MCF 10A (cell line): ENCODE results near the gene ASPSCR1. TPM values are rescaled to one million over a fixed set of nuclear protein-coding genes. Genes with fewer than 3 reads are reported as not detected.

Experiments
- BruUV-seq: library from RNA; stranded (reverse); fragments of 400-500 nt; replicated peaks from 2 replicates; lab custom pipeline; 2021; lab: Mats Ljungman, UMichigan
- CTCF ChIA-PET: fragments of 300-600 bp; sonication (Branson Sonifier 250); formaldehyde crosslinking; extraction: SDS; loops from one replicate; lab custom pipeline; 2021; ENCODE audit warnings: antibody characterized with exemption, inconsistent platforms; lab: Yijun Ruan, JAX
- POLR2A ChIA-PET: fragments of 300-600, 350-650 bp; sonication (Branson Sonifier 250); formaldehyde crosslinking; extraction: SDS; loops from one replicate; lab custom pipeline; 2020; ENCODE audit warnings: antibody characterized with exemption, inconsistent platforms; lab: Yijun Ruan, JAX
- DNase-seq: peaks from one replicate; pipeline ENCODE4 v3.0.0-alpha.2; 2018; ENCODE audit not compliant: unreplicated experiment
- H3K27ac Mint-ChIP-seq: one replicate; pipeline ENCODE4 v1.8.0; 2022; ENCODE audit warnings: mild to moderate bottlenecking, low read depth, mixed read lengths; ENCODE audit not compliant: unreplicated experiment
- H3K27me3 Mint-ChIP-seq: one replicate; pipeline ENCODE4 v1.8.0; 2022; ENCODE audit warnings: mixed read lengths; ENCODE audit not compliant: insufficient read depth, unreplicated experiment
- H3K36me3 Mint-ChIP-seq: one replicate; pipeline ENCODE4 v1.8.0; 2022; ENCODE audit warnings: mild to moderate bottlenecking, moderate library complexity, mixed read lengths; ENCODE audit not compliant: insufficient read depth, unreplicated experiment
- H3K4me1 Mint-ChIP-seq: one replicate; pipeline ENCODE4 v1.8.0; 2022; ENCODE audit warnings: mixed read lengths; ENCODE audit not compliant: insufficient read depth, unreplicated experiment
- H3K4me3 Mint-ChIP-seq: one replicate; pipeline ENCODE4 v1.8.0; 2022; ENCODE audit warnings: mild to moderate bottlenecking, moderate library complexity, mixed read lengths; ENCODE audit not compliant: unreplicated experiment
- H3K9me3 Mint-ChIP-seq: one replicate; pipeline ENCODE4 v1.8.0; 2022; ENCODE audit warnings: mixed read lengths; ENCODE audit not compliant: unreplicated experiment
- CTCF ChIP-seq: fragments of 200-600 bp; IDR thresholded peaks from one replicate; pipeline ENCODE4 v1.8.0; 2022; ENCODE audit warnings: antibody characterized with exemption, mild to moderate bottlenecking; ENCODE audit not compliant: unreplicated experiment
- intact Hi-C: fragments of 100-400 bp; cut with micrococcal nuclease; formaldehyde crosslinking; loops from 2 replicates; pipeline ENCODE4 v1.14.1; 2022
- total RNA-seq: library from RNA; stranded (reverse); gene quantifications from 2 replicates; pipeline ENCODE4 v1.2.3, GENCODE V29; 2022

Gene ASPSCR1
- total RNA-seq, 1 experiment from 2014 or later: 29.7 TPM

GRCh38 chr17:82035488-82035887 is 58.1 kb downstream of the ASPSCR1 start:
- no peak overlapping the region for H3K27ac Mint-ChIP-seq
- no peaks in the 10 kb centered on the region for H3K4me1 Mint-ChIP-seq
- no TSS peak for BruUV-seq
- no peak for DNase-seq
- CTCF ChIA-PET: interaction anchor here (0.6 kb wide), 1 partner anchor 613 kb away, joined by 3 read pairs; no protein-coding TSS in a partner anchor
- TF ChIP-seq CTCF: no peak
- no peaks in the 10 kb centered on the region for H3K27me3 Mint-ChIP-seq
- no peaks in the 10 kb centered on the region for H3K36me3 Mint-ChIP-seq
- peak overlapping the region; percentile 82 for H3K4me3 Mint-ChIP-seq
- no peaks in the 10 kb centered on the region for H3K9me3 Mint-ChIP-seq
- intact Hi-C loops: loop anchor here (10.0 kb wide), 2 partner anchors 59 to 209 kb away; partner anchors contain the start of gene FASN
- POLR2A ChIA-PET: interaction anchor here (0.7 kb wide), 1 partner anchor 165 kb away, joined by 3 read pairs; no protein-coding TSS in a partner anchor

GRCh38 chr17:82035956-82036633 is 58.7 kb downstream of the ASPSCR1 start:
- H3K27ac Mint-ChIP-seq: no peak overlapping the region
- intact Hi-C loops: loop anchor here (10.0 kb wide), 2 partner anchors 59 to 209 kb away; partner anchors contain the start of gene FASN
- peaks cover 3% of the 10 kb centered on the region for H3K4me1 Mint-ChIP-seq
- H3K4me3 Mint-ChIP-seq: peak overlapping the region; percentile 82
- DNase-seq: no peak
- no peak for TF ChIP-seq CTCF
- ChIA-PET POLR2A (interaction anchor here (0.6 kb wide), 2 partner anchors 262 to 333 kb away, joined by 3 to 4 read pairs; partner anchors contain the start of gene MRPL12), CTCF (interaction anchor here (0.6 to 1.2 kb wide), 6 partner anchors 9 to 180 kb away, joined by 3 to 7 read pairs (median 3); no protein-coding TSS in a partner anchor)
- no peaks in the 10 kb centered on the region for H3K36me3 Mint-ChIP-seq
- no peaks in the 10 kb centered on the region for H3K9me3 Mint-ChIP-seq
- H3K27me3 Mint-ChIP-seq: no peaks in the 10 kb centered on the region
- BruUV-seq: TSS peak; percentile 72

DNA sequence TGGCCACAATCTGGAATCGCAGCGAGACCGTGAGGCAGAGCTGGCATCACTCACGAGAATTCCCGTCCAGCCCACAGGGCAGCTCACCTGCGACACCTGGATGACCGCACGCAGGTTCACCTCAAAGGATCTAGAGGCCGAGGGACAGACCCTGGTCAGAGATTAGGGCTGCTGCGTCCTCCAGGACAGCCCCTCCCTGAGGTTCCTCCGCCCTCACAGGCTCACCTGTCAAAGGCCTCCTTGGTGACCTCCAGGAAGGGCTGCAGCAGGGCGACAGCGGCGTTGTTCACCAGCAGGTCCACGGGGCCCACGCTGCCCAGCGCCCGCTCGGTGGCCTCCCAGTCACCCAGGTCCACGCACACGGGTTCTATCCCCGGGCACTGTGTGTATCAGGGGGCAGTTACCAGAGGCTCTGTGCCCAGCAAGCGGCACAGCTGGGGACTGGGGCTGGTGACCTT is 59.2 kb downstream of the ASPSCR1 start:
- TF ChIP-seq CTCF: no peak
- H3K36me3 Mint-ChIP-seq: no peaks in the 10 kb centered on the region
- no TSS peak for BruUV-seq
- ChIA-PET CTCF (interaction anchor here (0.6 to 1.2 kb wide), 7 partner anchors 10 to 179 kb away, joined by 3 to 7 read pairs (median 3); no protein-coding TSS in a partner anchor), POLR2A (interaction anchor here (0.6 to 1.8 kb wide), 2 partner anchors 59 to 333 kb away, joined by 4 to 7 read pairs; partner anchors contain the start of gene MRPL12)
- H3K4me3 Mint-ChIP-seq: peak overlapping the region; percentile 82
- no peaks in the 10 kb centered on the region for H3K9me3 Mint-ChIP-seq
- H3K4me1 Mint-ChIP-seq: peaks cover 8% of the 10 kb centered on the region
- intact Hi-C loops: loop anchor here (10.0 kb wide), 2 partner anchors 58 to 208 kb away; partner anchors contain the start of gene FASN
- DNase-seq: no peak
- no peak overlapping the region for H3K27ac Mint-ChIP-seq
- no peaks in the 10 kb centered on the region for H3K27me3 Mint-ChIP-seq
